ENCODE data around the gene PRSS22.

- TF ChIP-seq CTCF (IDR thresholded peaks at IDR 0.05) (no peak), POLR2AphosphoS5 (IDR thresholded peaks at IDR 0.05) (no peak)
Observed at GRCh38 chr16:2817340-2818271, 40.4 kb downstream of the PRSS22 start.

Measured in esophagus muscularis mucosa (tissue), 3 donors.